Measurements from ENCODE around the gene ETS1.

GRCh38 chr11:128521682-128522054 is 65.7 kb downstream of the ETS1 start:
- TF ChIP-seq EZH2 (IDR thresholded peaks at IDR 0.05) (no peak), POLR2AphosphoS5 (IDR thresholded peaks at IDR 0.05; ENCODE audit: borderline replicate concordance, low read depth, low read length) (no peak)

All from SK-N-MC (cell line).